GM18907 (cell line): ENCODE results near the gene WDR44.
"Not testable (repeated sequence)": the region's sequence is repeated elsewhere in the genome, so short reads cannot be mapped to it uniquely, and the experiment has no call there.

Source experiments
- ATAC-seq: cut with Tn5 transposase; IDR thresholded peaks from one replicate; pipeline ENCODE4 v1.9.1; 2021; ENCODE audit warnings: mild to moderate bottlenecking, moderate library complexity; ENCODE audit not compliant: unreplicated experiment

The WDR44 gene

DNA sequence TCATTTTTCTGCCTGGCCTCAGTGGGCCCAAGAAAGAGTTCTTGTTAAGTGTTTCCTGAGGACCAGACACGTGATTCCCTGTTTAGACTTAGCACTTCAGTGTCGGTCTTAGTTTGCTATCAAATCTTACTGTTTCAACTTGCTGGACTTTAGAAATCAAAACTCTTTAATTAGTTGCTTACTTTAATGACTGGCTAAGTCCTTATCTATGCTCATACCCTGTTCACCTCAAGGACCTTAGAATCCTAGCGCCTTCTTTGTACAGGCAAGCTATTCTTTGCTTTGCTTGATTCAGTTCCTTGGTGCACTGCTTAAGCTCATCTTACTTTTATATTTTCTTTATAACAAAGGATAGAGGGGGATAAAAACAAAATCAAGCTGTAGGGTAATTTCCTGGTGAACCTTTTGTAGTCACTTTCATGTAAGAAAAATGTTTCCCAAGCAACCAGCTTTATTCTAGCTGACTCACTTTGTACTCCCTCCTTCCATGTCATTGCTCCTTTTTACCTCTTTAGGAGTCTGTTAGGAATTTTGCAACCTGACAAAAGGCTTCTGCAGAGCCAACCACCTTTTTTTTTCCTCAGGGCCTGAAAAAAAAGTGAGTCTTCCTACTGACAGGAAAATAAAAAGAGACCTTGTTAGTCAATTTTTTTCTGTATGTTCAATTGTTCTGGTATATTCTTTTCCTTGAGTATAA lies 14.7 kb downstream of the WDR44 start:
- no peak for ATAC-seq

DNA sequence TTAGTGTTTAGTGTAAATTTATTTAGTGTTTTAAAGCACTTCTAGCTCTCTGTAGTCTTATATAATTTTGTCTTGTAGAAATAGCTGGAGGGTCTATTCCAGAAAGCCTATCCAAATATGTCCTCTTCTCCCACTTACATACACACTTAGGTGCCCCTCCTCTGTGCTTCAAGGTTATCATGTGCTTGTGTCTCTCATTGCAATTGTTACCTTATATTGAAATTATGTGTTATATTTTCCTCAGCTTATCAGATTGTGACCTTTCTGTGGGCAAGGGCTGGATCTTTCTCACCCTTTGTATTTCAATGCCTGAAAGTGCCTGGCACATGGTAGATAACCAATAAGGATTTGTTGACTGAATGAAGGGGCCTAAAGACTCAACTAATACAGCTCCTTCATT lies 18.4 kb downstream of the WDR44 start:
- ATAC-seq: no peak

DNA sequence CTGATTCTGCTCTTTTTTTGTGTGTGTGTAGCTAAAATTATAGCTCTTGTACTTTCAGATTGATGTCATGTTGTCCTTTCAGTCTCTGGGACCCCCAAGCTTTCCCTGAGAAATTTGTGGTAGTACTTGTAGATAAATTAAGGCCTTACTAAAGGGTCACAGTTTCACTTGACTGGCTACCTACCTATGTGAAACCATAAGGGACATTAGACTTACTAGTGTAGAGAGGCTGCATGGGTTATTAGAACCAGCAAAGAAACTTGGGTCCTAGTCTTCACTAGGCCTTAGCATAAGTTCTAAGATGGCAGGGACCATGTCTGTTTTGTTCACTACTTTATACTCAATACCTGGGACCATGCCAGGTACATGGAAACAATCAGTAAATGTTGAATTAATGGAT lies 21.4 kb downstream of the WDR44 start:
- no peak for ATAC-seq

DNA sequence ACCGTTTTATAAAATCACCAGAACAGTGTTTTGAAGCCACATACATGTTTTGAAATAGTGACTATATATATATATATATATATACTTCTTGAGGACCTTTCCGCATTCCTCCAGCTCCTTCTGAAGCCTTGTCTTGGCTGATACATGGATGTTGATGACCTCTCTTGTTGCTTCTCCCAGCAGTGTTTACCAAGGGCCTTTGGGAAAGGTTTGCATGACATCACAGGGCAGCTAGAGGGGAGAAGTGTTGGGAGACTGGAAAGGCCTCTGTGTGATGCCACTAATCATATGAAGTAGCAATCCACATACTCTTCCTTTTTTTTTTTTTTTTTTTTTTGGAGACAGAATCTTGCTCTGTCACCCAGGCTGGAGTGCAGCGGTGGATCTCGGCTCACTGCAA lies 22.5 kb downstream of the WDR44 start:
- no peak for ATAC-seq

DNA sequence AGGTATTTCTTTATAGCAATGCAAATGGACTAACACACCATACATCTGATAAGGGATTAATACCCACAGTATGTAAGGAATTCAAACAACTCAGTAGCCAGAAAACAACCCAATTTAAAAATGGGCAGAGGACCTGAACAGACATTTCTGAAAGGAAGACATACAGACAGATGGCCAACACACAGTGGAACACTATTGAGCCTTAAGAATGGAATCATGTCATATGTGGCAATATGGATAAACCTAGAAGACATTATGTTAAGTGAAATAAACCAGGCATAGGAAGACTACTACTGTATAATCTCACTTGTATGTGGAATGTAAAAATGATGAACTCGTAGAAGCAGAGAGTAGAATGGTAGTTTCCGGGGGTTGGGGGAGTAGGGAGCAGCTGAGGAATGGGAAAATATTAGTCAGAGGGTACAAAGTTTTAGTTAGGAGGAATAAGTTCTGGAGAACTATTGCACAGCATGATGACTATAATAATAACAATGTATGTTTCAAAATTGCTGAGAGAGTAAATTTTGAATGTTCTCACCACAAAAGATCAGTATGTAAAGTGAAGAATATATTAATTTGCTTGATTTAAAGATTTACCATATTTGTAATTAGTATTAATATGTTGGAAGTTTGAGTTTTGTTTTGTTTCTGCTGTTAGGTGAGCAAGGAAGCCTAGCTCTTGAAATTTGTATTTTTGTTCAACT lies 25.2 kb downstream of the WDR44 start:
- ATAC-seq: no peak

DNA sequence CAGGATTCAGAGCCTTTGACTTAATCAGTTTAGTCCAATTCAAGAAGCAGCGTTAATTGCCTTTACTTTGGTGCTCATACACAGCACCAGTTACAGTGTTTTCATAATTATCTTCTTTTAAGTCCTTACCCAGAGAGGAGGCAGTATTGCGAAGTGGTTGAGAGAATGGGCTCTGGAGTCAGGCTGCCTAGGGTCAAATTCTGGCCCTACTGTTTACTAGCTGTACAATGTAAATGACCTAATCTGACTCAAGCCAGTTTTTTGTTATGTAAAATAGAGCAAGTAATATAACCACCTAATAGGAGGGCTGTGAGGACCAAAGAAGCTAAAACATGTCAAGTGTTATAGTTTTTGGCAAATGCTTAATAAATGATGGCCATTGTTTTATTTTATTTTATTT lies 27.6 kb downstream of the WDR44 start:
- ATAC-seq: no peak

DNA sequence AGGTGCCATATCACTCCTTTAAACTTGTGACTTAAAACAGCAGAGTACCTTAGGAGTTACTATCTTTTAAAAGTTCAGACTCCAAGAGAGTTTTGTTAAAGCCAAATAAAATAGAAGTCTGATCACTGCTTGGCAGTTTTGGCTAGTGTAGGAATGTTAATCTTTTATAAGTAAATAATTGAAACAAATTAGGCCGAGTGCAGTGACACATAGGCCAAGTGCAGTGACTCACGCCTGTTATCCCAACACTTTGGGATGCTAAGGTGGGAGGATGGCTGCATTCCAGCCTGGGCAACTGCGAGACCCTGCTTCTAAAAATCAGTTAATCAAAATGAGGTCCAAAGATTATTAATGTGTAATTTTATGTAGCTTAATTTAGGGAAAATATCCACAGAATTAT lies 37.2 kb downstream of the WDR44 start:
- no peak for ATAC-seq

DNA sequence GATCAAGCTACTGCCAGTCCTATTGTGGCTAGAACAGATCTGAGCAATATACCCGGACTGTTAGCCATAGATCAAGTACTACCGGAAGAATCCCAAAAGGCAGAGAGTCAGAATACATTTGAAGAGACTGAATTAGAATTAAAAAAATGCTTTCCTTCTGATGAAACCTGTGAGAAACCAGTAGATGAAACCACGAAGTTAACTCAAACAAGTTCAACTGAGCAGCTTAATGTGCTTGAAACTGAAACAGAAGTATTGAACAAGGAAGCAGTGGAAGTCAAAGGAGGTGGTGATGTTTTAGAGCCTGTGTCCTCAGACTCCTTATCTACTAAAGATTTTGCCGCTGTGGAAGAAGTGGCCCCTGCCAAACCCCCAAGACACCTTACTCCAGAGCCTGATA lies 46.8 kb downstream of the WDR44 start:
- ATAC-seq: no peak

DNA sequence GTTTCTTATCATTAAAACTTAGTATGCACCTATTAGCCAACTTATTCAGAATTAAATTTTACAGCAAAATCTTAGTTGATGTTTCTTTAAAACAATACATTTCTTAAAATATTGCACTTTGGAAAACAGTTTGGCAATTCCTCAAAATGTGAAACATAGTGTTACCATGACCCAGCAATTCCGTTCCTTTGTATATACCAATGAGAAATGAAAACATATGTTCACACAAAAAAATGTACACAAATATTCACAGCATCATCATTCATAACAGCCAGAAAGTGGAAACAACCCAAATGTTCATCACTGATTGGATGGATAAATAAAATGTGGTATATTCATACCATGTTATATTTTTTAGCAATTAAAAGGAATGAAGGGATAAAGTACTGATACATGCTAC lies 50.2 kb downstream of the WDR44 start:
- no peak for ATAC-seq

DNA sequence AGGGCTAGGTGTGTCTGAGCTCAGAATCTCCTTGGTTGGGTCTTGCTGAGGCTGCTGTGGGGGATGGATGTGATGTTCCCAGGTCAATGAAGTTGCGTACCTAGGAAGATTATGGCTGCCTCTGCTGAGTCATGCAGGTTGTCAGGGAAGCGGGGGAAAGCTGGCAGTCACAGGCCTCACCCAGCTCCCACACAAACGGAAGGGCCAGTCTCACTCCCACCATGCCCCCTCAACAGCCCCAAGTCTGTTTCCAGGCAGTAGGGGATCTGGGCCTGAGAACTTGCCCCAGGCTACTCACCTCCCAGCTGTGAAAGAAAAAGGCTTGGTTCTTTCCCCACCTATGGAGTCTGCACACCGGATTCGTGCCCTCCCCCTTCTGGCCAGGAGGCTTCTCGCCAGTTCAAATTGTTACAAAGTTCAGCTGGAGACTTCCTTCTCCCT lies 72.9 kb downstream of the WDR44 start:
- ATAC-seq: no peak

DNA sequence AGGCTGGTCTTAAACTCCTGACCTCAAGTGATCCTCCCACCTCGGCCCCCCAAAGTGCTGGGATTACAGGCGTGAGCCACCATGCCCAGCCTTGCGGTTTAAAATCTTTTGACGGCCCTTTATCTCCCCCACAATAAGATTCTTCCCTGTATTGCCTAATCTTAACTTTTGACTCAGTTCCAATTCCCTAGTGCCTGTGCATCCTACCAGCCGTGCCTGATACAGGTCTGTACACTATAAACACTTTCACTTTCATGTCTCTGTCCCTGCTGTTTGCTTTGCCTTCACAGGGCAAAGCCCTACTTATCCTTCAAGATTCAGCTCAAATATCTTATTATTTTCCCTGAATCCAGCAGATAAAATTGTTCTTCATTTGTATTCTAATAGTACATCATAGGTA lies 74.6 kb downstream of the WDR44 start:
- ATAC-seq: peak; percentile 74

DNA sequence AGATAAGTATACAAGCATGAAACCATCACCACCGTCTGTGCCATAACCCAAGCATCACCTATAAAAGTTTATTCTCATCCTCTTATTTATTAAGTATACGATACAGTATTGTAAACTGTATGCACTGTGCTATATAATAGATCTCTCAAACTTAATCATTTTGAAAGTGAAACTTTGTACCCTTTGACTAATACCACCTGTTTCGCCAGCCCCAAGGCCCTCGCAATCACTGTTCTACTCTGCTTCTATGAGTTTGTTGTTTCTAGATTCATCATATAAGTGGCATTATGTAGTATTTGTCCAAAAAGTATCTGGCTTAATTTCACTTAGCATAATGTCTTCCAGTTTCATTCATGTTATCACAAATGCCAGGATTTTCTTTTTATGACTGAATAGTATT lies 77.7 kb downstream of the WDR44 start:
- peak; percentile 98 for ATAC-seq

DNA sequence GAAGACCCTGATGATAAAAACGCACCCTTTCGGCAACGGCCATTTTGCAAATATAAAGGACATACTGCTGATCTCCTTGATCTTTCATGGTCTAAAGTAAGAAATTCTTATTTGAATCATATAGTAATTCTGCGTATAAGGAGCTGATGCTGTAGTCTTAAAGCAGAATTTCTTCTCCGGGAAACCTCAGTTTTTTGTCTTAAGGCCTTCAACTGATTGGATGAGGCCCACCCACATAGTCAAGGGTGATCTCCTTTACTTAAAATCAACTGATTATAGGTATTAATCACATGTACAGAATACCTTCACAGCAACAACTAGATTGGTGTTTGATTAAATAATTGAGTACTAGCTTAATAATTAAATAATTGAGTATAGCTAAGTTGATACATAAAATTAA lies 86.9 kb downstream of the WDR44 start:
- no peak for ATAC-seq

DNA sequence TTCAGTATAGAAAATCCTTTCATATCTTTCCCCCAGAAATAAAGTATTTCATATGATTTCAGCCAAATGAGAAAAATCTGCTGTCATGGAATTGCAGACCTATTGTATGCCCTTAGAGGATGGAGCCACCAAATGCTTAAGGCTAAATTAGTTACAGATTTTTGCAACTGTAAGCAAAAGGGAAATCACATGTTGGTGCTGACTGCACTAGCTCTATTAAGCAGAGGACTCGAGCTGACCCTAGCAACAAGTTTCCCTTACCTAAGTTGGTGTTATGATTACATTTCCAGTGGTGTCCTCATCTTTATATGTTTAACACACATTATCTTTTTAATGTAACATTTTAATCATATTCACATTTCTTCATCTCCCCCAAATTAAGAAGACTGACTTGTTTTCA lies 91.4 kb downstream of the WDR44 start:
- no peak for ATAC-seq

DNA sequence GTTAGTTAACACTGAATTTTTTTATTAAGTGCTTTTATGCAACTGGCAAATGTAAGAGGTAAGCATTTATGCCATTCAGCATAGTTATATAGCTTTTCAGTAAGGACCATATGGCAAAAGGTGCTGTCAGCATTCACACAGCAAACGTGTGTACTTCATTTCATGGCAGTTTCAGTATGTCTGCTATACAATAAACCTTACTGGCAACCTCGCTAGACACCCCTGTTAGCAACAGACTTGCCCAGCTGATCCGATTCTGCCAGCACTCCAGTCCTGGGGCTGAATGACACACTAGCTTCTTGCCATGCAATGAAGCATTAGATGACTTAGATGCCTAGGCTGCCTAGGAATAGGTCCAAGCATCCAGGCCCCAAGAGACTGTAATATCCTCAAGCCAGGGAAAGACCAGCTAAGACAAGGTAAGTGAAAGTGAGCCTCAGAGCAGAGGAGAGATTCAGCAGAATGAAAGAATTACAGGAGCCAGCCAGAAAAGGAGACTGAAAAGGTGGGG lies 102.4 kb downstream of the WDR44 start:
- ATAC-seq: no peak

DNA sequence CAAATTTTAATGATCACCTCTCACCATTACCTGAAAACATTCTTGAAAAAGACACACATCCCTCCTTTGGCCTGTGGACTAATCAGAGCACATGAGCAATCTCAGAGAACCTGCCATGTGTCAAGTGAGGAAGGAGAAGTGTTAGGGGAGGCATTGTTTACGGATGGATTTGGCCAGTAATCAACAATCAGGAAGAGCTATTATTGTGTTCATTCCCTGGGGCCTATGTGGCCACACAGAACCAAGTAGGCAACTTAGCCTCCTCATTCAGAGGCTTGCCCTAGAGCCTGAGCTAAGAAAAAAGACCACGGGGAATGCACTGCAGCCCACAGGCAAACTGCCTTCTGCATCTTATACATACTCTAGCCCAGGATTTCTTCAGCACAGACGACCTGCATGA lies 109.1 kb downstream of the WDR44 start:
- ATAC-seq: no peak

DNA sequence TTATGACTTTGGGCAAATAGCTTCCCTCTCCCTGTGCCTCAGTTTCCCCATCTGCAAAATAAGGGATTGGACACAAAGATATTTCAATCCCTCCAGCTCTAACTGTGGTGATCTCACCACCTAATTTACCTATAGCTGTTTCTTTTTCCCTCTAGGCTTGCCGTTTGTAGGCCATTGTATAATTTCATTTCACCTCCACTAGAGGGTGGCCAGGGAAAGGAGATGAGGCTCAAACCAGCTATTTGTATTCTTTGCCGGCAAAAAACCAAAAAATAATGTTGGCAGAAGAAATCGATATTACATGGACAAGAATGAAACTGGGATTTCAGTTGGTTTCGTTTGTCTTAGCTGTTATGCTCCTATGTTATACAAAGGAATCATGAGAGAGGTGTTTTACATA lies 113.6 kb downstream of the WDR44 start:
- peak; percentile 65 for ATAC-seq

DNA sequence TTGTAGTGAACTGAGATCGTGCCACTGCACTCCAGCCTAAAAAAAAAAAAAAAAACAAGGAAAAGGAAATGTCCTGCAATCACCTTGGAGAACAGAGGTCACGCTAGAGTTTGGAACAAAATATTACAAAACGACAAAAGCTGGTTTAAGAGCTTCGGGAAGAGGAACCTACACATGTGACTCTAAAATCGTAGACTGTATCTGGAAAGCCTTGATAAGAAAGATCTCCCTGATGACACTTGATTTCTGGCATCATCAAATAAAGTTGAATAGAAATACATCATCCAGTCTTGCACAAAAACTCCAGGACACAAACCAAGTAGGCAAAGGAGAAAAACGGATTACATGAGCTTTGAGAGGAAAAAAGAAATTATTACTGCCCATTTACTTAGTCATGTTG lies 118.6 kb downstream of the WDR44 start:
- no peak for ATAC-seq

DNA sequence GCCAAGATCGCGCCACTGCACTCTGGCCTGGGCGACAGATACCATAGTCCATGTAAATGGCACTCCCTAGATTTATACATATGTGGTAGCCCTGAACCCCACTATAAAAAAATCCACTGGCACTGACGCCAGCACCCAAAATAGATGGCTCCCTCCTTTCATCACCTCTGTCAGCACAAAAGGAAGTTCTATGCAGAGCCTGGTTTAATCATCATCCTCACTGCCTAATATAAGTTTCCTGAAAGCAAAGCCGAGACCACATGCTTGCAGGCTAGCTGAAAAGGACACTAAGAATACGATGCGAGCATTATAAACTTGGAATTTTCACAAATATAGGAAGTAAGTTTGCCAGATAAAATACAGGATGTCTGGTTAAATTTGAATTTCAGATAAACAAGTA lies 122.2 kb downstream of the WDR44 start:
- no peak for ATAC-seq

DNA sequence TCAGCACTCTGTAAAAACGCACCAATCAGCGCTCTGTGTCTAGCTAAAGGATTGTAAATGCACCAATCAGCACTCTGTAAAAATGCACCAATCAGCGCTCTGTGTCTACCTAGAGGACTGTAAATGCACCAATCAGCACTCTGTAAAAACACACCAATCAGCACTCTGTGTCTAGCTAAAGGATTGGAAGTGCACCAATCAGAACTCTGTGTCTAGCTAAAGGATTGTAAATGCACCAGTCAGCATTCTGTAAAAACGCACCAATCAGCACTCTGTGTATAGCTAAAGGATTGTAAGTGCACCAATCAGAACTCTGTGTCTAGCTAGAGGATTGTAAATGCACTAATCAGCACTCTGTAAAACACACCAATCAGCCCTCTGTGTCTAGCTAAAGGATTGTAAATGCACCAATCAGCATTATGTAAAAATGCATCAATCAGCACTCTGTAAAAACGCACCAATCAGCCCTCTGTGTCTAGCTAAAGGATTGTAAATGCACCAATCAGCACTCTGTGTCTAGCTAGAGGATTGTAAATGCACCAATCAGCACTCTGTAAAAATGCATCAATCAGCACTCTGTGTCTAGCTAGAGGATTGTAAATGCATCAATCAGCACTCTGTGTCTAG lies 124.9 kb downstream of the WDR44 start:
- ATAC-seq: not testable (repeated sequence)

DNA sequence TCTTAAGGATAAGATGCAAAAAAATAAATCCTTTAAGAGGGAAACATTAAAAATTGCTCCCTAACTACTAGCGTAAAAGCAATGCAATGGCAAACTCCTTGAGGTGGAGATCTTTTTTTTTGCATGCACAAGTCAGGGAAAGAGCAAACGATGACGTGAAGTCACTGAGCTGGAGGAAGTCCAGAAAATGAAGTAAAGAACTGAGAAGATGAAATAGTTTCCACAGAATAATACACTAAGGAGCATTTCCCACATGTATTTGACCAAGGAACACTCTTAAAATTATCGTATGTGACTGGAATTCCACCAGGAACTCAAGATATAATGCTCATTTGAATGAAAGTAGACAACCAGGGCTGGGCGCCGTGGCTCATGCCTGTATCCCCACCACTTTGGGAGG lies 128.7 kb downstream of the WDR44 start:
- ATAC-seq: no peak

DNA sequence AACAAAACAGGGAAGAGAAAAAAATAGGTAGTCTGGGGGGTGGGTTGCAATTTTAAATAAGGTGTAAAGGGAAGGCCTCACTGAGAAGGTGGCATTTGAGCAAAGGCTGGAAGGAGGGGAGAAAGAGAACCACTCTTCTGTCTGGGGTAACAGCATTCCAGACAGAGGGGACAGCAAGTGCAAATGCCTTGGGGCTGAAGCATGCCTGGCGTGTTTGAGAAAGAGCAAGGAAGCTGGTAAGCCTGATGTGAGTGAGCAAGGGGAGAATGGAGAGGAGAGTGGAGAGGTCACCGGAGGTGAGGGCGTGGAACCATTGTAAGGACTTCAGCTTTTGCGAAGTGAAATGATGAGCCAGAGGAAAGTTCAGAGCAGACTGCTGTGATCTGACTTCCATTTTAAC lies 130.0 kb downstream of the WDR44 start:
- no peak for ATAC-seq
